Epithelial cell of esophagus (primary cell): Measurements from ENCODE around the gene CCDC88C.

Experiments
- DNase-seq: peaks from one replicate; pipeline ENCODE4 v3.0.0; 2010; ENCODE audit warnings: low read depth
- H3K4me3 ChIP-seq: 2 replicates; pipeline ENCODE4 v1.5.1; 2011; ENCODE audit warnings: mild to moderate bottlenecking, low read length, control low read depth
- CTCF ChIP-seq: IDR thresholded peaks from 2 replicates; pipeline ENCODE4 v1.5.1; 2011; ENCODE audit warnings: low read depth, mild to moderate bottlenecking, low read length, control low read depth, inconsistent platforms; ENCODE audit not compliant: insufficient read depth; ENCODE audit errors: missing control alignments

The CCDC88C gene

GRCh38 chr14:91349481-91350074, 68.0 kb downstream of the CCDC88C start:
- DNase-seq = peak; percentile 51
- no peak for TF ChIP-seq CTCF
- no peak overlapping the region for H3K4me3 ChIP-seq

- H3K4me3 ChIP-seq = no peak overlapping the region
These were observed 68.7 kb downstream of the CCDC88C start for GRCh38 chr14:91348845-91349465.

GRCh38 chr14:91346838-91347173, 70.8 kb downstream of the CCDC88C start:
- no peak for DNase-seq
- H3K4me3 ChIP-seq = no peak overlapping the region
- no peak for TF ChIP-seq CTCF

More at GRCh38 chr14:91348845-91349465, 68.7 kb downstream of the CCDC88C start:
- TF ChIP-seq CTCF = no peak
- no peak for DNase-seq

- no peak overlapping the region for H3K4me3 ChIP-seq
- no peak for DNase-seq
- TF ChIP-seq CTCF = no peak
These were observed 73.5 kb downstream of the CCDC88C start for GRCh38 chr14:91344096-91344495.

GRCh38 chr14:91343051-91343450, 74.6 kb downstream of the CCDC88C start:
- H3K4me3 ChIP-seq = no peak overlapping the region
- TF ChIP-seq CTCF = no peak
- no peak for DNase-seq

- TF ChIP-seq CTCF = no peak
- DNase-seq = no peak
- no peak overlapping the region for H3K4me3 ChIP-seq
These were observed 75.3 kb downstream of the CCDC88C start for GRCh38 chr14:91342206-91342760.

GRCh38 chr14:91341751-91342154, 75.9 kb downstream of the CCDC88C start:
- DNase-seq = no peak
- no peak overlapping the region for H3K4me3 ChIP-seq
- no peak for TF ChIP-seq CTCF
